Activated CD8-positive, alpha-beta memory T cell treated with anti-CD3 and anti-CD28 coated beads for 36 hours (primary cell): ENCODE measurements around the gene KNSTRN. TPM values are rescaled to one million over a fixed set of nuclear protein-coding genes. Genes with fewer than 3 reads are reported as not detected.

Experiments used
- CTCF ChIA-PET: fragments of 350-600 bp; sonication (Branson Sonifier 250); formaldehyde crosslinking; loops from one replicate; lab custom pipeline; 2021; ENCODE audit warnings: antibody characterized with exemption; lab: Charles Lee
- POLR2A ChIA-PET: fragments of 350-600 bp; sonication (Branson Sonifier 250); formaldehyde crosslinking; loops from one replicate; lab custom pipeline; 2021; ENCODE audit warnings: antibody characterized with exemption; lab: Charles Lee
- total RNA-seq, 2 experiments: library from RNA; stranded (reverse); gene quantifications; one replicate each; pipeline ENCODE4 v1.2.3, GENCODE V29; 2021

Gene KNSTRN
- total RNA-seq, 2 experiments from 2014 or later, result 50.1 to 60.9 TPM

DNA sequence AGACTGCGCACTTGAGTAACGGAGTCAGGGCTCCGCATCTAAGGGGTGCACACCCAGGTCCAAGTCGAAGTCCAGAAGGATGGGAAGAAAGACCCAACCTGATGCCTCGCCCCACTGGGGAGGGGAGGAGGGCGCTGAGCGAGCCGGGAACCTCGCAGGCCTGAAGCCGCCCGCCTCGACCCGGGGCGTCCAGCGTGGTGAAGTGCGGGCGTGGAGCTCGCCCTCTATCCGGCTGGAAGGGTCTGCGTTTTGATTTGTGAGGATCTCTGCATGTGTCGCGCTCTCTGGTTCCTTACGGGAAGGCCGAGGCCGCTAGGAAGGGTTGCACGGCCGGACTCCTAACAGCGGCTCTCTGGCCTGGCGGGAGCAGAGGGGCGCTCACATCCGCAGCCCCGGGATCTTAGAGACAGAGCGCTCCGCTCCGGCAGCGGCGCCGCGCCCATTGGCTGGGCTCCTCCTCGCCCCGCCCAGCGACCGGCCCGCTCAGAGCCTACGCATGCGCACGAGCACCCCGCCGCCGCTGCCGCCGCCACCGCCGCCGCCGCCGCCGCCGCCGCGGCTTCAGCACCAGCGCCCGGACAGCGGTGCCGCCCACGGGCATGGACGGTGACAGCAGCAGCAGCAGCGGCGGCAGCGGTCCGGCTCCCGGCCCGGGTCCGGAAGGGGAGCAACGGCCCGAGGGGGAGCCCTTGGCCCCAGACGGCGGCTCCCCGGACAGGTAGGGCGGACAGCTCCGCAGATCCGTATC is 24.6 kb upstream of the KNSTRN start, which contains the start of gene DISP2:
Gene DISP2, plus strand, starts transcription at position 497 of the 748 bp plus-strand sequence. Its CDS starts 103 bp downstream, at position 600.
- ChIA-PET POLR2A (interaction anchor here (0.5 to 0.6 kb wide), 2 partner anchors 23 to 46 kb away, joined by 3 to 4 read pairs; no protein-coding TSS in a partner anchor), CTCF (interaction anchor here (0.6 to 4.2 kb wide), 5 partner anchors 10 to 75 kb away, joined by 3 to 21 read pairs (median 4); no protein-coding TSS in a partner anchor)

DNA sequence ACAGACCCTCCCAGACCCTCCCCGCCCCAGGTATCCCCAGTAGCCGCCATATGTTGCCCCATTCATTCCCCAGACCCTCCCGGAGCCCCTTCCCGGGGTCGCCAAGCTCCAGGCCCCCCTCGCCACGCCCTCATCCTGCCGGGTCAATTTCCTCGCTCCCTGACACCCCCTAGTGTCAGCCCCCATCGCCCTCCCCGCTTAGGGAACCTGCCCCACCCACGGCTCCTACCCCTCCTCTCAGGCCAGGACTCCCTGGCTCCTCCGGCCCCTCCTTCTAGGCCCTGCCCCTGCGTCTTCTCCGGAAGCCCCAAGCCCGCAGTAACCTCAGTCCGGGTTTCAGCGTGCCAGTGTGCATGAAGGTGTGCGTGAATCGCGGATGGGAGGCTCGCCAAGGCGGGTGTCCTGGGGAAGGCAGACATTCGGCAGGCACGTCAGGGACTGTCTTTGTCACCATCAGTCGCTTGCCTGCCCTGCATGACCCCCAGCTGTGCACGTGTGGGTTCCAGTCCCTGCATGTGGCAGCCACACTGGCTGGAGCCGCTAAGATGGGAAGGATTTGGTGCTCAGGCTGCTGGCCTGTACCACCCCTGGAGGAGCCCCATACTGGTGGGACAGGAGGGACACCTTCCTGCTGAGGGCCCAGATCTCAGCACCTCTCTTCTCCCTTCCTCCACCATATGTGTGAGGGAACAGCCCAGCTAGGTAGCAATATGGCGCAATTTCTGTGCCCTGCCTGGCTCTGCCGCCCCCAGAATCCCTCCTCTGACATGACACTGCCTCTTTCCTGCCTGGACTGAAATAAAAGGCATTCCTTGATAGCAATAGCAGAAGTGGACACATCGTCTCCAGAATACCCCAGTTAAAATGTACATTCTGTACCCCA is 23.8 kb upstream of the KNSTRN start:
- ChIA-PET CTCF (interaction anchor here (0.6 to 4.2 kb wide), 2 partner anchors 9 to 75 kb away, joined by 4 to 21 read pairs; no protein-coding TSS in a partner anchor), POLR2A (interaction anchor here (0.5 to 0.6 kb wide), 2 partner anchors 22 to 47 kb away, joined by 3 to 4 read pairs; no protein-coding TSS in a partner anchor)

DNA sequence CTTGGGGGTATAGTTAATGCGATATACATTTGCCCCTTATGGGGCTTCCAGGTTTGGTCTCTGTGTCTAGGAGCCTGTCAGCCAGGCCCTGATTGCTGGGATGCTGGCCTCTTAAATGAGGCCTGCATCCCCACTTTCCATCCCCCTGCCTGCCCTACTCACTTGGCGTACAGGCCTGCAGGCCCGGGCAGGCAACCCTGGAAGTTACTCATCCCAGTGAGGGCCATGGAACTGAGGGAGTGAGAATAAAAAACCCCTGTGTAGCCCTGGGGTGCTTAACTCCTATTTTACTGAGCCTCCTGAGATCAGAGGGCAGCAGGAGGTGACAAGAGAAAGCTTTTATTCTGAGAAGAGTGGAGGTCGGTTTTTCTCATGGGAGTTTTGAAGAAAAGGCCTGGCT is 22.5 kb upstream of the KNSTRN start:
- ChIA-PET POLR2A (no interaction called here), CTCF (interaction anchor here (1.2 kb wide), 1 partner anchor 16 kb away, joined by 3 read pairs; no protein-coding TSS in a partner anchor)

DNA sequence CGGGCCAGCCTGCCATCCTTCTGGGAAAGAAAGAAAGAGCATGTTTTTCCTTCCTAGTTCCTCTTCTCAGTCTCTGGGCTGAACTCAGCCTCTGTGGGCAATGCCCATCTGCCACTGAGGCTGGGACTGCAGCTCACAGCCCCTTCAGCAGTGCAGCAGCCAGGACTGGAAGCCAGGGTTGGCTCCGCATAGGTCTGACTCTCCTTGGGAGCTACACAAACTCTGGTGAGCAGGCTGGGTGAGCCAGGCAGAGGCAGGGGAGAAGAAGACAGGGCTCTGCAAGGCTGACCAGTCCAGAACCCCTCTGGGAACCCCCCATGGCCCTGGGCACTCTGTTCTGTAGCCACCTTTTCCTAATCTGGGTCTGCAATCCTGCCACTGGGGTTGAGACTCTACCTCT is 20.9 kb upstream of the KNSTRN start:
- POLR2A ChIA-PET, result no interaction called here
- CTCF ChIA-PET, result no interaction called here

DNA sequence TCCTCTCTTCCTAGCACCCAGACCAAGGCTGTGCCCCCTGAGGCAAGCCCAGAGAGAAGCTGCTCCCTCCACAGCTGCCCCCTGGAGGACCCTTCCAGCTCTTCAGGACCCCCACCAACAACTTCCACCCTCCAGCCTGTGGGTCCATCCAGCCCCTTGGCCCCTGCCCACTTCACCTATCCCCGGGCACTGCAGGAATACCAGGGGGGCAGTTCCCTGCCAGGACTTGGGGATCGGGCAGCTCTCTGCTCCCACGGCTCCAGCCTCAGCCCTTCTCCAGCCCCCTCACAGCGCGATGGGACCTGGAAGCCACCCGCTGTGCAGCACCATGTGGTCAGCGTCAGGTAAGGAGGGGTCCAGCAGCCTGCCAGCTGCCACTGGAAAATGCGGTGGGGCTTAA is 18.9 kb upstream of the KNSTRN start:
- POLR2A ChIA-PET, result no interaction called here
- CTCF ChIA-PET, result interaction anchor here (1.4 to 1.5 kb wide), 2 partner anchors 26 to 58 kb away, joined by 3 to 5 read pairs; no protein-coding TSS in a partner anchor

DNA sequence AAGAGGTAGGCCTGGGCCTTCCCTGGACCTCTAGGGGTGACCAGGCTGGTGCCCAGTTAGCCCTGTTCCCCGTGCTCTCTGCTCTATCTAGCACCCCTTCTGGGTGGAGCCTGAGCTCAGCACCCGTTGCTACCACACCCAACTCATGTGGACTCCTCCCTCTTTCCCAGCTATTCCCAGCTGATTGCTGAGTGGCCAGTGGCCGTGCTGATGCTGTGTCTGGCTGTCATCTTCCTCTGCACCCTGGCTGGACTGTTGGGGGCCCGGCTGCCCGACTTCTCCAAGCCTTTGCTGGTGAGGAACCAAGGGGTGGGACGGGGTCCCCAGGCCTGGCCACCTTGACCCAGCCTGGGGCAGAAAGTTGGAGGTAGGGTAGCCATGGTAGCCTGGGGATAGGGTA is 18.3 kb upstream of the KNSTRN start:
- POLR2A ChIA-PET, result no interaction called here
- CTCF ChIA-PET, result interaction anchor here (0.7 to 1.4 kb wide), 2 partner anchors 14 to 26 kb away, joined by 3 read pairs; no protein-coding TSS in a partner anchor

DNA sequence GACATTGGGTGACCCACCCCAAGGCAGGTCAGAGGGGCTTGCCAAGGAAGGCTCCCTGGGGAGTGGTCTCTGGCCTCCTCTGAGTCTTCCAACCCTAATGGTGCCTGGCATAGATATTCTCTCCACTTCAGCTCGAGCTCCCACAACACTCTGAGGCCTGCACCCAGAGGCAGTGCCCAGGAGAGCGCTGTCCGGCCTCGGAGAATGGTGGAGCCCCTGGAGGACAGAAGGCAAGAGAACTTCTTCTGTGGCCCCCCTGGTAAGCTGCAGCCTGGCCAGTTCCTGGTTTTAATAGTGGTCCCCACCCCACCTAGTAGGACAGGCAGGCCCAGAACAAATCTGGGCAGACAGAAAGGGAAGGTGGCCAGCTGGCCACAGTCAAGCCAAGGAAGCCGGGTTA is 17.5 kb upstream of the KNSTRN start:
- ChIA-PET POLR2A (no interaction called here), CTCF (interaction anchor here (1.0 kb wide), 2 partner anchors 15 to 57 kb away, joined by 3 to 6 read pairs; no protein-coding TSS in a partner anchor)

DNA sequence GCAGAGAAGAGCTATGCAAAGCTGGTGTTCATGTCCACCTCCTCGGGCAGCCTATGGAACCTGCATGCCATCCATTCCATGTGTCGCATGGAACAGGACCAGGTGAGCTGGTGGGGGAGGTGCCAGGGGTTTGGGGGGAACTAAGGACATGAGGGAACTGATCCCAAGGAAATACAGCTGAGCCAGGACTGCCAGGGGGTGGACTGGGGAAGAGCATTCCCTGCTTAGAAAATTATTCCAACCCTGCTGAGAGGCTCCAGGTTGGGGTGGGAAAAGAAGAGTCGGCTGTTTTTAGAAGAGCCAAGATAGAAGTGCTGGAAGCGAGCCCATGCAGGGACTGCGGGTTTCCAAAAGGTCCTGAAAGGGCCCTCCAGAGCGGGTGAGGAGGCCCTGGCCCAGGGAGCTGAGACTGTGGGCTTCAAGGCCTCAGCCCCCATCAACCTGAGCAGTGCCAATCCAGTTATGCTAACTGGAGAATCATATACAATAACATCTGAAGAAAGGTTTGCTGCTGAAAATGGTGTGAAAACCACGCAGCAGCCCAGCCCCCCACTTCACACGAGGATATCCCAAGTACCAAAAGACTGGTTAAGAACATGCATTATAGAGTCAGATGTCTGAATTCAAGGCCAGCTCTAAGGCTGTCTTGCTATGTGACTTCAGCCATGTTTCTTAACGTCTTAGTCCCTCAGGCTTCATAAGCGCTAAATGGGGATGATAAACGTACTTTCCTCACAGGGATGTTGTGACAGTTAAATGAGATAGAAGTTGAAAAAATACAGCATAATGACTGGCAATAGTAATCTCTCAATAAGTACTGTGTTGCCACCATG is 16.7 kb upstream of the KNSTRN start:
- CTCF ChIA-PET, result interaction anchor here (0.7 to 3.5 kb wide), 6 partner anchors 9 to 57 kb away, joined by 3 to 21 read pairs (median 5); partner anchors contain the start of gene DISP2
- POLR2A ChIA-PET, result no interaction called here

DNA sequence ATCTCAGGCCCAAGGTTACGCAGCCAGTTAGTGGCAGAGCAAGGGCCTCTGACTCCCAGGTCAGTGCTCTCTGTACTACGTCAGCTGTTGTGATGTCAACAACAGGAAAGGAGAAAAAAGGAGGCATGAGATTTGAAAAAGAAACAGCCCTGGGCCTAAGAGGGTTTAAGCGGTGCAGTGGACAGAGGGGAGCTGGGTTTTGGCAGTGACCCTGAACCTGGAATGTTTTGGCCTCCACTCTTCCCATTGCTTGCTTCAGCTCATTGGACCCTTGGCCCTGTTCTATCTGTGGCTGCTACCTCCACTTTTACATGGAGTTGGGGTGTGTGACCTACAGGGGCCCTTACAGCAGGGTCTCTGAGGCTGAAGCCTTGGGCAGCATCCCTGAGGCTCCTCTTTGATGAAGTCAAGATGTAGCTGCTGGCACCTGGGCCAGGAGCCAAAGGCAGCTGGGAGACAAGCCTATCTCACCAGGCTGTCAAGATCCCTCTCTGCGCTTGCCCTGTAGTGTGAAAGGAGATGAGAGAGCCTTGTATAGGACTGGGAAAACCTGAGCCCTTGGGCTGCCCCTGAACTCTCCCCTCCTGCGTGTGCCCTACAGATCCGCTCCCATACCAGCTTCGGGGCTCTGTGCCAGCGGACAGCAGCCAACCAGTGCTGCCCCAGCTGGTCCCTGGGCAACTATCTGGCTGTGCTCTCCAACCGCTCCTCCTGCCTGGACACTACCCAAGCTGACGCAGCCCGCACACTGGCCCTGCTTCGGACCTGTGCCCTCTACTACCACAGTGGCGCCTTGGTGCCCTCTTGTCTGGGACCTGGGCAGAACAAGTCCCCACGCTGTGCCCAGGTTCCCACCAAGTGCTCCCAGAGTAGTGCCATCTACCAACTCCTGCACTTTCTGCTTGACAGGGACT is 15.8 kb upstream of the KNSTRN start:
- ChIA-PET CTCF (interaction anchor here (0.5 to 3.5 kb wide), 11 partner anchors 10 to 125 kb away, joined by 3 to 31 read pairs (median 4); partner anchors contain the start of genes DISP2 and PHGR1), POLR2A (interaction anchor here (0.5 to 1.3 kb wide), 2 partner anchors 29 to 51 kb away, joined by 3 to 9 read pairs; no protein-coding TSS in a partner anchor)

DNA sequence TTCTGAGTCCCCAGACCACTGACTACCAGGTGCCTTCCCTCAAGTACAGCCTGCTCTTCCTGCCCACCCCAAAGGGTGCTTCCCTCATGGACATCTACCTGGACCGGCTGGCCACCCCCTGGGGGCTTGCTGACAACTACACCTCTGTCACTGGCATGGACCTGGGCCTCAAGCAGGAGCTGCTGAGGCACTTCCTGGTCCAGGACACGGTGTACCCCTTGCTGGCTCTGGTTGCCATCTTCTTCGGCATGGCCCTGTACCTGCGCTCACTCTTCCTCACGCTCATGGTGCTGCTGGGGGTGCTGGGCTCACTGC is 15.2 kb upstream of the KNSTRN start:
- POLR2A ChIA-PET, result interaction anchor here (0.5 to 1.3 kb wide), 3 partner anchors 30 to 163 kb away, joined by 3 to 9 read pairs (median 4); no protein-coding TSS in a partner anchor
- CTCF ChIA-PET, result interaction anchor here (0.6 to 3.5 kb wide), 14 partner anchors 11 to 264 kb away, joined by 3 to 31 read pairs (median 4); partner anchors contain the start of genes DISP2, KNSTRN and PHGR1

DNA sequence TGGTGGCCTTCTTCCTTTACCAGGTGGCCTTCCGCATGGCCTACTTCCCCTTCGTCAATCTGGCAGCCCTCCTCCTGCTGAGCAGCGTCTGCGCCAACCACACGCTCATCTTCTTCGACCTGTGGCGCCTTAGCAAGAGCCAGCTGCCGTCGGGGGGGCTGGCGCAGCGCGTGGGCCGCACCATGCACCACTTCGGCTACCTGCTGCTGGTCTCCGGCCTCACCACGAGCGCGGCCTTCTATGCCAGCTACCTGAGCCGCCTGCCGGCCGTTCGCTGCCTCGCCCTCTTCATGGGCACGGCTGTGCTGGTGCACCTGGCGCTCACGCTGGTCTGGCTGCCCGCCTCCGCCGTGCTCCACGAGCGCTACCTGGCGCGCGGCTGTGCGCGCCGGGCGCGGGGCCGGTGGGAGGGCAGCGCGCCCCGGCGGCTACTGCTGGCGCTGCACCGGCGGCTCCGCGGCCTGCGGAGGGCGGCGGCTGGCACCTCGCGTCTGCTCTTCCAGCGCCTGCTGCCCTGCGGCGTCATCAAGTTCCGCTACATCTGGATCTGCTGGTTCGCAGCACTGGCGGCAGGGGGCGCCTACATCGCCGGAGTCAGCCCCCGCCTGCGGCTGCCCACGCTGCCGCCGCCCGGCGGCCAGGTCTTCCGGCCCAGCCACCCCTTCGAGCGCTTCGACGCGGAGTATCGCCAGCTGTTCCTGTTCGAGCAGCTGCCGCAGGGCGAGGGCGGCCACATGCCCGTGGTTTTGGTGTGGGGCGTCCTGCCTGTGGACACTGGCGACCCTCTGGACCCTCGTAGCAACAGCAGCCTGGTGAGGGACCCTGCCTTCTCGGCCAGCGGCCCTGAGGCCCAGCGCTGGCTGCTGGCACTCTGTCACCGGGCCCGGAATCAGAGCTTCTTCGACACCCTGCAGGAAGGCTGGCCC is 14.6 kb upstream of the KNSTRN start:
- POLR2A ChIA-PET, result interaction anchor here (0.5 to 1.8 kb wide), 4 partner anchors 30 to 163 kb away, joined by 3 to 7 read pairs (median 4); partner anchors contain the start of gene IVD

DNA sequence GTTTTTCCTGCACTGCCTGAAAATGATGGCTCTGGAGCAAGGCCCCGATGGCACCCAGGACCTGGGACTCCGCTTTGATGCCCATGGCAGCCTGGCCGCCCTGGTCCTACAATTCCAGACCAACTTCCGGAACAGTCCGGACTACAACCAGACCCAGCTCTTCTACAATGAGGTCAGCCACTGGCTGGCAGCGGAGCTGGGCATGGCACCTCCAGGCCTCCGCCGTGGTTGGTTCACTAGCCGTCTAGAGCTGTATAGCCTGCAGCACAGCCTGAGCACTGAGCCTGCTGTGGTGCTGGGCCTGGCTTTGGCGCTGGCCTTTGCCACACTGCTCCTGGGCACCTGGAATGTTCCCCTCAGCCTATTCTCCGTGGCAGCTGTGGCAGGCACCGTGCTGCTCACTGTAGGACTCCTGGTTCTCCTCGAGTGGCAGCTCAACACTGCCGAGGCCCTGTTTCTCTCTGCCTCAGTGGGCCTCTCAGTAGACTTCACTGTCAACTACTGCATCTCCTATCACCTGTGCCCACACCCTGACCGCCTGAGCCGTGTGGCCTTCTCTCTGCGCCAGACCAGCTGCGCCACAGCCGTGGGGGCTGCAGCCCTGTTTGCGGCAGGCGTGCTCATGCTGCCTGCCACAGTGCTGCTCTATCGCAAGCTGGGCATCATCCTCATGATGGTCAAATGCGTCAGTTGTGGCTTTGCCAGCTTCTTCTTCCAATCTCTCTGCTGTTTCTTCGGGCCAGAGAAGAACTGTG is 13.6 kb upstream of the KNSTRN start:
- ChIA-PET POLR2A (interaction anchor here (1.1 to 1.8 kb wide), 2 partner anchors 36 to 49 kb away, joined by 5 to 7 read pairs; partner anchors contain the start of gene IVD), CTCF (interaction anchor here (0.8 to 3.5 kb wide), 12 partner anchors 10 to 329 kb away, joined by 3 to 31 read pairs (median 4); partner anchors contain the start of genes DISP2, IVD, KNSTRN and PLCB2)

More for the DNA sequence above, 14.6 kb upstream of the KNSTRN start:
- CTCF ChIA-PET, result interaction anchor here (0.6 to 3.5 kb wide), 18 partner anchors 11 to 328 kb away, joined by 3 to 31 read pairs (median 4); partner anchors contain the start of genes DISP2, IVD, KNSTRN and PHGR1

DNA sequence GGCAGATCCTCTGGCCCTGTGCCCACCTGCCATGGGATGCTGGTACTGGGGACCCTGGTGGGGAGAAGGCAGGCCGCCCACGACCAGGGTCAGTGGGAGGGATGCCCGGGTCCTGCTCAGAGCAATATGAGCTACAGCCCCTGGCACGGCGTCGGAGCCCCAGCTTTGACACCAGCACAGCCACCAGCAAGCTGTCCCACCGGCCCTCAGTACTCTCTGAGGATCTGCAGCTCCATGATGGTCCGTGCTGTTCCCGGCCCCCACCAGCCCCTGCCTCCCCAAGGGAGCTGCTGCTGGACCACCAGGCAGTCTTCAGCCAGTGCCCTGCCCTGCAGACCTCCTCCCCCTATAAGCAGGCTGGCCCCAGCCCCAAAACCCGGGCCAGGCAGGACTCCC is 13.0 kb upstream of the KNSTRN start:
- POLR2A ChIA-PET, result interaction anchor here (1.8 kb wide), 1 partner anchor 35 kb away, joined by 5 read pairs; the partner anchor contains the start of gene IVD
- CTCF ChIA-PET, result interaction anchor here (1.1 to 3.4 kb wide), 7 partner anchors 14 to 330 kb away, joined by 3 to 31 read pairs (median 4); partner anchors contain the start of genes KNSTRN and PLCB2

DNA sequence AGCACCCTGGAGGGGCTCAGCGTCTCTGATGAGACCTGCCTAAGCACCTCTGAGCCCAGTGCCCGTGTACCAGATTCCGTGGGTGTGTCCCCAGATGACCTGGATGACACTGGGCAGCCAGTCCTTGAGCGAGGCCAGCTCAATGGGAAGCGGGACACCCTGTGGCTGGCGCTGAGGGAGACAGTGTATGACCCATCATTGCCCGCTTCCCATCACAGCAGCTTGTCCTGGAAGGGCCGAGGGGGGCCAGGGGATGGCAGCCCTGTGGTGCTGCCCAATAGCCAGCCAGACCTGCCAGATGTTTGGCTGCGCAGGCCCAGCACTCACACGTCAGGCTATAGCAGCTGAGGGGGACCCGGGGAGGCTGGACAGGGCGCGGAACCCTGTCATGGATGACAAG is 12.6 kb upstream of the KNSTRN start:
- POLR2A ChIA-PET, result no interaction called here
- CTCF ChIA-PET, result interaction anchor here (1.1 to 3.4 kb wide), 4 partner anchors 13 to 51 kb away, joined by 3 to 31 read pairs (median 15); partner anchors contain the start of gene KNSTRN
